ENCODE measurements around the gene MYO9A.

MYO9A gene

GRCh38 chr15:71780115-71780976 lies 337.6 kb downstream of the MYO9A start:
- peaks cover 25% of the 10 kb centered on the region for H3K27me3 Mint-ChIP-seq
- H3K27ac Mint-ChIP-seq = peak overlapping the region in 1 of 2 donors; percentile 16
- H3K4me1 Mint-ChIP-seq = peaks cover 7% of the 10 kb centered on the region
- H3K4me3 Mint-ChIP-seq = no peak overlapping the region
- ATAC-seq = peak; percentile 66
- peak; percentile 8 to 28 for DNase-seq
- no peaks in the 10 kb centered on the region for H3K9me3 Mint-ChIP-seq

DNA sequence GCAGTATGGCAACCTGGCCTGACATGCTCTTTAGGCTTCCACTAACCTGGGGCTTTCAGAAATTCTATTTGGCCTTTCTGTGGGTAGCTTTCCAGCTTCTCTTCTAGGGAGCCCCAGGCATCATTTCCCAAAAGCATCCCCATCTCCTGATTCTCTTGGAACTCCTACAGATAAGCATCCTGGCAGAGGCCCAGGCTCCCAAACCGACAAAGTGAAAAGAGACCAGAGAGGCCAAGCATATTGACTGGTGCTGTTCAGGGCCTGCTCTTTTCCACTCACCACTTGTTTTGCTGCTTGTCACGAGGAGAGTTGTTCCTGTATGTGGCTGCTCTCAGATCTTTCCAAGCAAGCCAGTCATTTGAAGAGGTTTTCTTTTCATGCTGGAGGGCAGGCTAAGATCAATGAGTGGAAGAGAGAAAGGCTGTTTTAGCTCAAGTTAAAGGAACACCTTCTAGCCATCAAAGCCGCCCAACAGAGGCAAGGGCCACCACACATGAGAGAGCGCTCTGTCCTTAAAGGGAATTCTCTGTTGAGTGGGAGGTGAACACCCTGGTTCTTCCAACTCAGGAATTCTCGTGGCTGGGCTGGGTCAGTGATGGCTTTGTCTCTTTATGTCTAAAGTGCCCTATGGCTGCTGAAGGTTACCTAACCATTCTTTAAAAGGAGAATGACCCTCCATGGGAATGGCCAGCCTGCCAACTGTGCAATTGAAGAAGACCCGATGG lies 338.7 kb downstream of the MYO9A start:
- Mint-ChIP-seq H3K9me3 (no peaks in the 10 kb centered on the region), H3K27me3 (peaks cover 16% of the 10 kb centered on the region), H3K4me1 (peaks cover 7% of the 10 kb centered on the region), H3K27ac (no peak overlapping the region), H3K4me3 (no peak overlapping the region)
- no peak for ATAC-seq
- DNase-seq = no peak

DNA sequence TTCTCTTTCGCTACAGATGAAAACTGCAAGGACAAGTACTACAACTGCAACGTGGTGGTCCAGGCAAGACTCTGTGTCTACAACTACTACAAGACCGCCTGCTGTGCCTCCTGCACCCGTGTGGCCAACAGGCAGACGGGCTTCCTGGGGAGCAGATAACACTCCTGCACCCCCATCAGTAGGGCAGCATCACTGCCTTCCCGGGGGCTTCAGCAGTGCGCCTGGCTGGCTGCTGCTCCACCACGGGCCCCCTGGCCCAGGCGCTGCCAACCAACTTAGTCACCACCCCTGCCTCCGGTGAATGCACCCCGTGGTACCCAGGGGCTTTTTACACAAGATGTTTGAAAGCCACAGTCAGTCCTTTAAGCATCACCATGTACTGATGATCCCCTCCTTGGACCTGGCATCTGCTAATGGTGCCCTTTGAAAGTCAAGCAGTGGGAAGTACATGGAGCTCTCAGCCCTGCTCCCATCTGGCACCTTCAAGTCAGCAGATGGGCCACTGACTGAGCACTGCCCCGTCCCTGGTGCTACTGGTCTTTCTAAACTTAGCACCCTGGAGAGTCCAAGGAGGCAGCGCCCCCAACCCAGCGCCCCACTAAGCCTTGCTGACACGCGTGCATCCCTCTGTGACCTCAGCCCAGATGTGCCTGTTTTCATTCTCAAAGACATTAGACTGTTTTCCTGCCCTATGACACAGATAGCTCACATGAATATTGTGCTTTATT lies 340.6 kb downstream of the MYO9A start:
- no peaks in the 10 kb centered on the region for H3K9me3 Mint-ChIP-seq
- peaks cover 16% of the 10 kb centered on the region for H3K27me3 Mint-ChIP-seq
- peaks cover 7% of the 10 kb centered on the region for H3K4me1 Mint-ChIP-seq
- DNase-seq (no peak), ATAC-seq (no peak)
- no peak overlapping the region for H3K27ac Mint-ChIP-seq
- no peak overlapping the region for H3K4me3 Mint-ChIP-seq

DNA sequence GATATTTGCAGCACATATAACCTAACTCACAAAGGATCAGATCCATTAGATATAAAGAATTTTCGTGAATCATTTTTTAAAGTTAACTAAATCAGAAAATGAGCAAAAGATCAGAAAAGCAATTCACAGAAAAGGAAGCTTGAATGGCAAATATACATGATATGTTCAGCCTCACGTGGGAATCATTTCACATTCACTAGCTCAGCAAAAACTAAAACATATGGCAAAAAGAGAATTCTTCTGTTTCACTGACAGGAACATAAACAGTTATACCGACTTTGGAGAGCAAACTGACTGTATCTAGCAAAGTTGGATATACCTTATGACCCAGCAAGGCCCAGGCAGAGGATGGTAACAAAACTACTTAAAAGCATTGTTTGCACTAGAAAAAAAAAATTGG lies 341.6 kb downstream of the MYO9A start:
- H3K4me1 Mint-ChIP-seq = peaks cover 7% of the 10 kb centered on the region
- peaks cover 14% of the 10 kb centered on the region for H3K27me3 Mint-ChIP-seq
- no peak overlapping the region for H3K27ac Mint-ChIP-seq
- no peaks in the 10 kb centered on the region for H3K9me3 Mint-ChIP-seq
- ATAC-seq = no peak
- DNase-seq = no peak
- no peak overlapping the region for H3K4me3 Mint-ChIP-seq

GRCh38 chr15:71775856-71776255 lies 342.1 kb downstream of the MYO9A start:
- no peak for ATAC-seq
- Mint-ChIP-seq H3K4me3 (no peak overlapping the region), H3K4me1 (peaks cover 7% of the 10 kb centered on the region), H3K9me3 (no peaks in the 10 kb centered on the region), H3K27ac (no peak overlapping the region), H3K27me3 (peaks cover 10% of the 10 kb centered on the region)
- DNase-seq = no peak

GRCh38 chr15:71773206-71773859 lies 344.6 kb downstream of the MYO9A start:
- no peaks in the 10 kb centered on the region for H3K4me1 Mint-ChIP-seq
- H3K27ac Mint-ChIP-seq = no peak overlapping the region
- DNase-seq = no peak
- H3K27me3 Mint-ChIP-seq = no peaks in the 10 kb centered on the region
- H3K9me3 Mint-ChIP-seq = no peaks in the 10 kb centered on the region
- H3K4me3 Mint-ChIP-seq = no peak overlapping the region
- no peak for ATAC-seq

Data from stimulated activated naive CD8-positive, alpha-beta T cell treated with anti-CD3 and anti-CD28 coated beads, Interleukin-15, amount 100 ng/mL, for 72 hours (primary cell).